Measurements from ENCODE around the gene RPRD1B. TPM values are rescaled to one million over a fixed set of nuclear protein-coding genes. Genes with fewer than 3 reads are reported as not detected.

RPRD1B gene
- total RNA-seq, 4 donors from 2014 or later = 18.9 to 28.7 (median 25.4) TPM

GRCh38 chr20:38032585-38033329 is 789 bp upstream of the RPRD1B start:
- no peak for TF ChIP-seq CTCF (IDR thresholded peaks at IDR 0.05; ENCODE audit: low read depth)

- TF ChIP-seq CTCF (IDR thresholded peaks at IDR 0.05; ENCODE audit: low read depth) = no peak
These were observed 633 bp downstream of the RPRD1B start for GRCh38 chr20:38034108-38034649.

- no peak for TF ChIP-seq CTCF (IDR thresholded peaks at IDR 0.05; ENCODE audit: low read depth)
These were observed 1.4 kb downstream of the RPRD1B start for GRCh38 chr20:38034961-38035360.

GRCh38 chr20:38036366-38036765 is 2.8 kb downstream of the RPRD1B start:
- TF ChIP-seq CTCF (IDR thresholded peaks at IDR 0.05; ENCODE audit: low read depth) = no peak

GRCh38 chr20:38040276-38040675 is 6.7 kb downstream of the RPRD1B start:
- no peak for TF ChIP-seq CTCF (IDR thresholded peaks at IDR 0.05; ENCODE audit: low read depth)

GRCh38 chr20:38043512-38044300 is 10.2 kb downstream of the RPRD1B start:
- TF ChIP-seq CTCF (IDR thresholded peaks at IDR 0.05; ENCODE audit: low read depth) = no peak

- no peak for TF ChIP-seq CTCF (IDR thresholded peaks at IDR 0.05; ENCODE audit: low read depth)
These were observed 11.1 kb downstream of the RPRD1B start for GRCh38 chr20:38044685-38045084.

All from subcutaneous adipose tissue (tissue), 4 donors.